NB4 (cell line): Measurements from ENCODE around the gene JOSD1.

ENCODE experiments used
- DNase-seq: peaks from one replicate; pipeline ENCODE4 v3.0.0; 2010; ENCODE audit warnings: low read depth
- H3K4me3 ChIP-seq: one replicate; pipeline ENCODE4 v1.5.1; 2011; ENCODE audit warnings: mild to moderate bottlenecking, low read depth, low read length, moderate library complexity
- MYC ChIP-seq: IDR thresholded peaks from 2 replicates; pipeline ENCODE4 v1.6.1; 2011; ENCODE audit warnings: low read depth, low read length
- POLR2A ChIP-seq: IDR thresholded peaks from 2 replicates; pipeline ENCODE4 v1.6.1; 2011; ENCODE audit warnings: mild to moderate bottlenecking; ENCODE audit not compliant: insufficient read length; ENCODE audit errors: extremely low read depth
- TF ChIP-seq, protein P1 (sequence below): IDR thresholded peaks from one replicate; pipeline ENCODE4 v1.5.1; 2012; ENCODE audit warnings: low read depth, low read length
- TF ChIP-seq, protein P2 (sequence below): IDR thresholded peaks from 2 replicates; pipeline ENCODE4 v1.6.1; 2011; ENCODE audit warnings: low read depth, low read length

The JOSD1 gene

GRCh38 chr22:38700789-38701628 is at the start of gene JOSD1:
JOSD1 (minus strand) TSS chr22:38700943; CDS start chr22:38699987, 956 bp downstream.
- DNase-seq = peak; percentile 95
- TF ChIP-seq, protein P1, sequence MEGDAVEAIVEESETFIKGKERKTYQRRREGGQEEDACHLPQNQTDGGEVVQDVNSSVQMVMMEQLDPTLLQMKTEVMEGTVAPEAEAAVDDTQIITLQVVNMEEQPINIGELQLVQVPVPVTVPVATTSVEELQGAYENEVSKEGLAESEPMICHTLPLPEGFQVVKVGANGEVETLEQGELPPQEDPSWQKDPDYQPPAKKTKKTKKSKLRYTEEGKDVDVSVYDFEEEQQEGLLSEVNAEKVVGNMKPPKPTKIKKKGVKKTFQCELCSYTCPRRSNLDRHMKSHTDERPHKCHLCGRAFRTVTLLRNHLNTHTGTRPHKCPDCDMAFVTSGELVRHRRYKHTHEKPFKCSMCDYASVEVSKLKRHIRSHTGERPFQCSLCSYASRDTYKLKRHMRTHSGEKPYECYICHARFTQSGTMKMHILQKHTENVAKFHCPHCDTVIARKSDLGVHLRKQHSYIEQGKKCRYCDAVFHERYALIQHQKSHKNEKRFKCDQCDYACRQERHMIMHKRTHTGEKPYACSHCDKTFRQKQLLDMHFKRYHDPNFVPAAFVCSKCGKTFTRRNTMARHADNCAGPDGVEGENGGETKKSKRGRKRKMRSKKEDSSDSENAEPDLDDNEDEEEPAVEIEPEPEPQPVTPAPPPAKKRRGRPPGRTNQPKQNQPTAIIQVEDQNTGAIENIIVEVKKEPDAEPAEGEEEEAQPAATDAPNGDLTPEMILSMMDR = no peak
- TF ChIP-seq MYC (no peak; the same call in 1 of the 2 replicates), POLR2A (peak; percentile 88)
- TF ChIP-seq, protein P2, sequence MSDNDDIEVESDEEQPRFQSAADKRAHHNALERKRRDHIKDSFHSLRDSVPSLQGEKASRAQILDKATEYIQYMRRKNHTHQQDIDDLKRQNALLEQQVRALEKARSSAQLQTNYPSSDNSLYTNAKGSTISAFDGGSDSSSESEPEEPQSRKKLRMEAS = peak; percentile 55
- H3K4me3 ChIP-seq = peak within 1 kb of the TSS; percentile 78

DNA sequence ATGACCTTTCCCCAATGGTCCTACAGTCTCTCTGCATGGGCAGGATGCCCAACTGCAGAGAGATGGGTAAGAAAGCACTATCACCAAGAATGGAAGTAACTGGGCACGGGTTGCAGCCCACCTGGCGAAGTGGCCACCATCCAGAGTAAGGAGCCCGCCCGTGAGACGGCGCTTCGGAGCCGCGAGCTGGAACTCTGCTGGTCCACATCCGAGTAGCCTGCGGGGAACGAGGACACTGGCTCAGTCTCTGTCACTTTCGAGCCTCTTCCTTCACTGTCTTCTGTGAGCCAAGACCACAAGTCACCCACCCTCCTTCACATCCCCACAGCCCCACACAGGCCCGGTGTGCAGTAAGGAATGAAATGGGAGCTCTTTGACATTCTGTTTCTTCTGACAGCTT is 49.4 kb upstream of the JOSD1 start:
- TF ChIP-seq, protein P1 = no peak
- TF ChIP-seq MYC (no peak), POLR2A (no peak)
- TF ChIP-seq, protein P2 = no peak
- H3K4me3 ChIP-seq = no peak overlapping the region
- DNase-seq = no peak

- H3K4me3 ChIP-seq = no peak overlapping the region
- TF ChIP-seq MYC (no peak), POLR2A (no peak)
- TF ChIP-seq, protein P2 = no peak
- TF ChIP-seq, protein P1 = no peak
These were observed 47.9 kb upstream of the JOSD1 start for GRCh38 chr22:38748487-38749136.

GRCh38 chr22:38745676-38746460 is 45.1 kb upstream of the JOSD1 start:
- no peak for DNase-seq
- TF ChIP-seq, protein P1 = no peak
- no peak overlapping the region for H3K4me3 ChIP-seq

More at GRCh38 chr22:38748487-38749136, 47.9 kb upstream of the JOSD1 start:
- no peak for DNase-seq

GRCh38 chr22:38744981-38745380 is 44.2 kb upstream of the JOSD1 start:
- DNase-seq = no peak

More at GRCh38 chr22:38744981-38745380, 44.2 kb upstream of the JOSD1 start:
- TF ChIP-seq, protein P2 = no peak
- TF ChIP-seq POLR2A = no peak
- TF ChIP-seq MYC = no peak
- TF ChIP-seq, protein P1 = no peak
- H3K4me3 ChIP-seq = no peak overlapping the region
